Adrenal gland (tissue), 12 donors: Measurements from ENCODE around the gene DENND2A. TPM values are rescaled to one million over a fixed set of nuclear protein-coding genes. Genes with fewer than 3 reads are reported as not detected.
"Not testable (repeated sequence)": the region's sequence is repeated elsewhere in the genome, so short reads cannot be mapped to it uniquely, and the experiment has no call there.

Experiments
- DNase-seq, 7 donors: peaks; one replicate each; pipeline ENCODE4 v3.0.0-alpha.2; 2019 to 2020
- H3K27ac ChIP-seq, 5 donors: fragments of 200-600 bp; sonication (generic) in 4 of 5; 1 replicate in 3 of 5; 2 replicates in 2 of 5; pipeline versions ENCODE4 v1.5.1 to v1.8.0; 2016 to 2020; ENCODE audit warnings: mild to moderate bottlenecking in 1 of 5
- H3K27me3 ChIP-seq: fragments of 200-600 bp; 2 replicates; pipeline ENCODE4 v1.8.0; 2021
- H3K36me3 ChIP-seq, 2 donors: fragments of 200-600 bp; replicated peaks in 1 of 2; 1 replicate in 1 of 2; 2 replicates in 1 of 2; pipeline versions ENCODE4 v1.5.1 to v1.8.0; 2018 to 2022
- H3K4me1 ChIP-seq, 2 donors: fragments of 200-600 bp; replicated peaks in 1 of 2; 1 replicate in 1 of 2; 2 replicates in 1 of 2; pipeline versions ENCODE4 v1.5.1 to v1.8.0; 2018 to 2021
- H3K4me3 ChIP-seq, 4 donors: fragments of 200-600 bp; sonication (generic) in 3 of 4; one replicate each; pipeline ENCODE4 v1.5.1; 2016 to 2018
- H3K9me3 ChIP-seq, 3 donors: fragments of 200-600 bp; sonication (generic) in 1 of 3; replicated peaks in 1 of 3; 1 replicate in 2 of 3; 2 replicates in 1 of 3; pipeline versions ENCODE4 v1.5.1 to v1.8.0; 2016 to 2021
- CTCF ChIP-seq, 6 experiments: fragments of 450-650 bp in 4 of 6; fragments of 200-600 bp in 2 of 6; sonication (generic) in 1 of 6; IDR thresholded peaks; 1 replicate in 5 of 6; 2 replicates in 1 of 6; pipeline versions ENCODE4 v1.5.1 to v1.8.0; 2016 to 2021; ENCODE audit warnings: antibody characterized with exemption in 6 of 6, mild to moderate bottlenecking in 2 of 6, moderate library complexity in 1 of 6
- POLR2A ChIP-seq, 2 donors: fragments of 450-650 bp; IDR thresholded peaks; one replicate each; pipeline ENCODE4 v1.6.1; 2017; ENCODE audit warnings: antibody characterized with exemption in 2 of 2, mild to moderate bottlenecking in 2 of 2, moderate library complexity in 1 of 2
- WGBS, 4 donors: extraction: QIAGEN DNeasy Blood & Tissue Kit in 2 of 4; methylation state at CpG; one replicate each; pipeline versions ENCODE4 v1.1.5 to v1.1.7; 2013 to 2017; 5-methylcytosine and 5-hydroxymethylcytosine counted together
- intact Hi-C, 2 donors: fragments of 100-400 bp; cut with DNase I; formaldehyde crosslinking; loops; one replicate each; pipeline versions ENCODE4 v1.14.1 to v1.15.0; 2022 to 2023
- polyA plus RNA-seq, 3 donors: library from polyadenylated mRNA; stranded (reverse); fragments of 200-250 nt in 2 of 3; fragments of 350-450 nt in 1 of 3; fragmentation: Illumina TruSeq in 1 of 3; extraction: RNeasy Lipid Tissue Mini Kit (QIAGEN cat#74804) in 1 of 3; gene quantifications; one replicate each; pipeline ENCODE4 v1.2.3, GENCODE V29; 2013 to 2014
- total RNA-seq, 9 donors: library from RNA; depleted of rRNA in 4 of 9; stranded (reverse); fragments of >200 nt in 4 of 9; fragments of 120-200 nt in 1 of 9; fragmentation: NEBNext Ultra II Directional in 1 of 9; extraction: Animal tissue kit (Norgen Biotek cat#: 25700) in 1 of 9; gene quantifications; one replicate each; pipeline versions ENCODE4 v1.1.0 to v1.2.4, GENCODE V29; 2013 to 2023
- donor health status: healthy with polysubstance abuse.
- donor health status: Bipolar disorder and iron deficiency.
- donor health status: DM: yes; HTN: yes; CAD: no.
- donor health status: DM: no; HTN: no; CAD: no.
- donor health status: DM: no; HTN: no; CAD: no.
- donor health status: DM: yes; HTN: yes; CAD: no.

The DENND2A gene
- total and polyA plus RNA-seq, 12 donors = 3.0 to 10.9 (median 5.8) TPM

- no peak for DNase-seq
- Histone ChIP-seq H3K36me3 (no peaks in the 10 kb centered on the region), H3K4me3 (no peak overlapping the region), H3K27ac (peak overlapping the region in 2 of 5 donors; percentile 12 to 55), H3K4me1 (peaks cover 13 to 17% of the 10 kb centered on the region in 2 donors), H3K27me3 (no peaks in the 10 kb centered on the region), H3K9me3 (no peaks in the 10 kb centered on the region)
- no peak for TF ChIP-seq POLR2A (IDR thresholded peaks at IDR 0.05)
- TF ChIP-seq CTCF (IDR thresholded peaks at IDR 0.05) = no peak
- 70 to 84% (median 73%) methylated on average over 12 of the region's 12 CpGs for WGBS, 4 donors
- intact Hi-C loops = no loop called here
Observed at GRCh38 chr7:140537750-140538482, 102.7 kb downstream of the DENND2A start.

GRCh38 chr7:140534743-140535142 is 105.9 kb downstream of the DENND2A start:
- TF ChIP-seq POLR2A (IDR thresholded peaks at IDR 0.05) = no peak
- no peak for TF ChIP-seq CTCF (IDR thresholded peaks at IDR 0.05)
- H3K4me3 ChIP-seq = no peak overlapping the region
- H3K36me3 ChIP-seq = no peaks in the 10 kb centered on the region
- no peak for DNase-seq
- intact Hi-C loops = no loop called here
- 63 to 76% (median 72%) methylated on average over 3 of the region's 3 CpGs for WGBS, 4 donors
- no peaks in the 10 kb centered on the region for H3K27me3 ChIP-seq
- H3K9me3 ChIP-seq = no peaks in the 10 kb centered on the region
- no peaks in the 10 kb centered on the region for H3K4me1 ChIP-seq
- H3K27ac ChIP-seq = peak overlapping the region in 1 of 5 donors; percentile 52

GRCh38 chr7:140533394-140533872 is 107.2 kb downstream of the DENND2A start:
- H3K4me3 ChIP-seq = no peak overlapping the region
- peak in 2 of 7 donors; percentile 5 to 57 for DNase-seq
- H3K36me3 ChIP-seq = no peaks in the 10 kb centered on the region
- no peaks in the 10 kb centered on the region for H3K27me3 ChIP-seq
- no peak overlapping the region for H3K27ac ChIP-seq
- H3K9me3 ChIP-seq = no peaks in the 10 kb centered on the region
- 65 to 72% (median 67%) methylated on average over 13 of the region's 13 CpGs for WGBS, 4 donors
- intact Hi-C loops = no loop called here
- TF ChIP-seq POLR2A (IDR thresholded peaks at IDR 0.05) (no peak), CTCF (IDR thresholded peaks at IDR 0.05) (no peak)
- no peaks in the 10 kb centered on the region for H3K4me1 ChIP-seq

- DNase-seq, H3K27ac ChIP-seq, H3K36me3 ChIP-seq, H3K27me3 ChIP-seq, H3K4me1 ChIP-seq, H3K9me3 ChIP-seq, intact Hi-C loops, H3K4me3 ChIP-seq: not testable (repeated sequence)
- WGBS, 4 donors = 78 to 94% (median 83%) methylated on average over 4 of the region's 4 CpGs
Observed at GRCh38 chr7:140529428-140529827, 111.2 kb downstream of the DENND2A start.
